VCaP (cell line): ENCODE measurements around the gene CORT.

Experiments used
- H3K27ac ChIP-seq: fragments of 450-650 bp; 2 replicates; pipeline ENCODE4 v1.5.1; 2017
- TF ChIP-seq, protein P1 (sequence below): fragments of 450-650 bp; conservative IDR thresholded peaks from 2 replicates; pipeline ENCODE4 v1.5.1; 2017; ENCODE audit warnings: mild to moderate bottlenecking, moderate library complexity

Gene CORT

DNA sequence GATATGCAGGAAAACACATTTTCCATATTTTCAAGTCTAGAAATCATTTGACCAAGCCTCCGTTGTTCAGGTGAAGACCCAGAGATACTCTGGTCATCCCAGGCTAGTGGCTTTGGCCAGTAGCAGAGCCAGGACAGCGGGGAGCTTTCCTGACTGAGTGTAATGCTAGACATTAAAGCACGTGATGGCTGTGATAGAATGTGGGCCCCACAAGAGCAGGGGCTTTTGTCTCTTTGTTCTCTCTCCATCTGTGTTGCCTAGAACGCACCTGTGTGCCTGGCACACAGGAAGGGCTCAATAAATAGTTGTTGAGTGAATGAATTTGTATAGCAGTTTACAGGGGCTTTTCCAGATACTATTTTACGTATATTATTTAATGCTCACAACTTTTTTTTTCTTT lies 9.0 kb upstream of the CORT start:
- TF ChIP-seq, protein P1, sequence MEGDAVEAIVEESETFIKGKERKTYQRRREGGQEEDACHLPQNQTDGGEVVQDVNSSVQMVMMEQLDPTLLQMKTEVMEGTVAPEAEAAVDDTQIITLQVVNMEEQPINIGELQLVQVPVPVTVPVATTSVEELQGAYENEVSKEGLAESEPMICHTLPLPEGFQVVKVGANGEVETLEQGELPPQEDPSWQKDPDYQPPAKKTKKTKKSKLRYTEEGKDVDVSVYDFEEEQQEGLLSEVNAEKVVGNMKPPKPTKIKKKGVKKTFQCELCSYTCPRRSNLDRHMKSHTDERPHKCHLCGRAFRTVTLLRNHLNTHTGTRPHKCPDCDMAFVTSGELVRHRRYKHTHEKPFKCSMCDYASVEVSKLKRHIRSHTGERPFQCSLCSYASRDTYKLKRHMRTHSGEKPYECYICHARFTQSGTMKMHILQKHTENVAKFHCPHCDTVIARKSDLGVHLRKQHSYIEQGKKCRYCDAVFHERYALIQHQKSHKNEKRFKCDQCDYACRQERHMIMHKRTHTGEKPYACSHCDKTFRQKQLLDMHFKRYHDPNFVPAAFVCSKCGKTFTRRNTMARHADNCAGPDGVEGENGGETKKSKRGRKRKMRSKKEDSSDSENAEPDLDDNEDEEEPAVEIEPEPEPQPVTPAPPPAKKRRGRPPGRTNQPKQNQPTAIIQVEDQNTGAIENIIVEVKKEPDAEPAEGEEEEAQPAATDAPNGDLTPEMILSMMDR, result no peak

GRCh38 chr1:10444248-10444647 lies 5.6 kb upstream of the CORT start:
- TF ChIP-seq, protein P1, result no peak
- H3K27ac ChIP-seq, result no peak overlapping the region

More for the DNA sequence above, 9.0 kb upstream of the CORT start:
- no peak overlapping the region for H3K27ac ChIP-seq

GRCh38 chr1:10444795-10445397 lies 4.9 kb upstream of the CORT start:
- H3K27ac ChIP-seq, result no peak overlapping the region
- TF ChIP-seq, protein P1, result no peak

DNA sequence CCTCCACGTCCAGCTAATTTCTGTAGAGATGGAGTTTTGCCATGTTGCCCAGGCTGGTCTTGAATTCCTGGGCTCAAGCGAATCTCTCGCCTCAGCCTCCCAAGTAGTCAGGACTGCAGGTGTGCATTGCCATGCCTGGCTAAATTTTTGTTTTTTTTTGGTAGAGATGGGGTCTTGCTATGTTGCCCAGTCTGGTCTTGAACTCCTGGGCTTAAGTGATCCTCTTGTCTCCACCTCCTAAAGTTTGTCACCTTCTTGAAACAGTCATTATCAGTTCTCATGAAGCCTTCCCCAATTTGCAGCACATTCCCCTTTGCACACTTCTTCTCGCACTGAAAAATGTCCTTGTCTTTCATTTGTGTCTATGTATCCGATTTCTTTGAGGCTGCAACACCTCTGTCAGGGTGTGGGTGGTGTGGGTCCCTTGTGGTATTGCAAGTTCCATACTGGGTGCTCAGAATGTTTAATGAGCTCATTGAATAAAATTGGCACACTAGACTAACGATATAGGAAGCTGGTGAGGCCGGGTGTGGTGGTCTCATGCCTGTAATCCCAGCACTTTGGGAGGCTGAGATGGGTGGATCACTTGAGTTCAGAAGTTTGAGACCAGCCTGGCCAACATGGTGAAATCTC lies 2.9 kb upstream of the CORT start:
- no peak overlapping the region for H3K27ac ChIP-seq
- TF ChIP-seq, protein P1, result no peak

DNA sequence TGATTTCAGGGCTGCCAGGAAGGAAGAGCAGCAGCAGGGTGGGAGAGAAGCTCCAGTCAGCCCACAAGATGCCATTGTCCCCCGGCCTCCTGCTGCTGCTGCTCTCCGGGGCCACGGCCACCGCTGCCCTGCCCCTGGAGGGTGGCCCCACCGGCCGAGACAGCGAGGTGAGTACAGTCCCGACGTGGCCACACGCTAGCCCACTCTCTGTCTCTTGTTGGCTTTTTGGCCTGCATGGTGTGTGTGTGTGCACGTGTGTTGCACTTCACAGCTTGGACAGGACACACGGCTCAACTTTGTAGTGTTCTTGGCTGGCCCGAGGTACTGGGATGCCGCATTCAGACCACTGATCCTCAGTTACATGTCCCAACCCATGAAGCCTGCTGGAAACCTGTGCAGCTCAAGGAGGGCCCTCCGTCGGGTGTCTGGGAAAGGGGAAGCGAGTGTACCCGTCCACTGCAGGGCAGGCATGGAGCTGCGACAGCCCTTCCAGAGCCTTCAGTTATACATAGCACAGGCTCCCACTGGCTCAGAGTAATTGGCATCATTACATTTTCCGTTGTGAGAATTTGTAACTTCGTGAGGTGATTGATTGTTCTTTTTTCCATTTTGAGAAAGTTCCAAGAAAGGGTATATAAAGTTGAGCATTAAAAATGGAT lies 454 bp downstream of the CORT start:
- TF ChIP-seq, protein P1, result no peak
- no peak overlapping the region for H3K27ac ChIP-seq

DNA sequence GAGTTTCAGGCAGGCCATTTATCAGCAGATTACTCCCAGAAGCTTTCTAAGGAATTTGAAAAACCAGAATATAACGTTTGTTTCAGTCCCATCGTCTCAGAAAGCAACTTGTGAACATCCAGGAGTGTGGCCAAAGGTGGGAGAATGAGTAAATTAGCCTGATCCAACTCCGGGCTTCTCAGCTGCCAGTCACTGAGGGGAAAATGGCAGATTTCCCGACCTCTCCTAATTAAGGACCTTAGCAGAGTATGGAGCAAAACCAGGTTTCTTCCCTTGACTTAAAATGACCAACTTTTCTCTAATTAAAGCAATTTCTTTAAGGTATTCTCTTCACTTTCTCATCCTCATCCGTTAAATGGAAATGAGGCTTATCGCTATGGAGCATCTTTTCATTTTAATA lies 1.0 kb downstream of the CORT start:
- H3K27ac ChIP-seq, result no peak overlapping the region
- TF ChIP-seq, protein P1, result no peak

- no peak overlapping the region for H3K27ac ChIP-seq
- TF ChIP-seq, protein P1, result no peak
Measured at GRCh38 chr1:10451287-10451686, 1.5 kb downstream of the CORT start.
